LNCaP clone FGC (cell line): ENCODE data around the gene HDGFL3.

ENCODE experiments used
- DNase-seq: peaks from one replicate; pipeline ENCODE4 v3.0.0-alpha.2; 2011; ENCODE audit warnings: low read depth
- H3K4me3 ChIP-seq: 2 replicates; pipeline ENCODE4 v1.5.1; 2011; ENCODE audit warnings: mild to moderate bottlenecking, low read depth, low read length, control low read depth
- CTCF ChIP-seq: IDR thresholded peaks from 2 replicates; pipeline ENCODE4 v1.5.1; 2012; ENCODE audit warnings: mild to moderate bottlenecking; ENCODE audit not compliant: control insufficient read depth, insufficient read depth; ENCODE audit errors: extremely low read depth

Gene HDGFL3

GRCh38 chr15:83207009-83207659 is 489 bp downstream of the HDGFL3 start:
- no peak for DNase-seq
- peak overlapping the region; percentile 55 for H3K4me3 ChIP-seq
- no peak; the same call in 1 of the 2 replicates for TF ChIP-seq CTCF

- TF ChIP-seq CTCF = no peak
- DNase-seq = no peak
- peak overlapping the region; percentile 55 for H3K4me3 ChIP-seq
Measured at GRCh38 chr15:83206526-83207008, 1.1 kb downstream of the HDGFL3 start.

- TF ChIP-seq CTCF = no peak
- DNase-seq = peak; percentile 21
- no peak overlapping the region for H3K4me3 ChIP-seq
Measured at GRCh38 chr15:83205725-83206324, 1.8 kb downstream of the HDGFL3 start.

GRCh38 chr15:83204697-83205096 is 2.9 kb downstream of the HDGFL3 start:
- H3K4me3 ChIP-seq = no peak overlapping the region
- DNase-seq = no peak
- no peak for TF ChIP-seq CTCF

GRCh38 chr15:83203543-83203942 is 4.1 kb downstream of the HDGFL3 start:
- H3K4me3 ChIP-seq = no peak overlapping the region
- TF ChIP-seq CTCF = no peak
- no peak for DNase-seq

- TF ChIP-seq CTCF = no peak
- H3K4me3 ChIP-seq = no peak overlapping the region
- DNase-seq = no peak
Measured at GRCh38 chr15:83200589-83200988, 7.0 kb downstream of the HDGFL3 start.
